SK-N-SH treated with all-trans-retinoic acid at 6 μM for 48 hours (cell line): ENCODE data around the gene GRK5.

Experiments used
- ATAC-seq: fragments of 200-7000 bp; cut with Tn5 transposase; 3 replicates; pipeline ENCODE4 v1.9.1; 2020; ENCODE audit warnings: mild to moderate bottlenecking, moderate library complexity
- ARNTL ChIP-seq: fragments of 450-650 bp; formaldehyde crosslinking; IDR thresholded peaks from 2 replicates; pipeline ENCODE4 v1.5.0; 2020; ENCODE audit warnings: low read depth, mild to moderate bottlenecking, moderate library complexity, borderline replicate concordance
- CSDC2 ChIP-seq: fragments of 250-450 bp; sonication (Bioruptor Pico); IDR thresholded peaks from 2 replicates; pipeline ENCODE4 v1.5.0; 2020; ENCODE audit warnings: mild to moderate bottlenecking, moderate library complexity
- GLIS3 ChIP-seq: fragments of 250-450 bp; sonication (Bioruptor Pico); IDR thresholded peaks from 2 replicates; pipeline ENCODE4 v1.5.0; 2020; ENCODE audit warnings: mild to moderate bottlenecking, moderate library complexity
- ISL1 ChIP-seq: fragments of 250-450 bp; sonication (Bioruptor Pico); IDR thresholded peaks from 2 replicates; pipeline ENCODE4 v2.1.2; 2022; ENCODE audit warnings: mild to moderate bottlenecking, moderate library complexity
- OSR1 ChIP-seq: fragments of 250-450 bp; sonication (Bioruptor Pico); IDR thresholded peaks from 2 replicates; pipeline ENCODE4 v1.8.0; 2022; ENCODE audit warnings: moderate library complexity, mild to moderate bottlenecking, inconsistent platforms
- PPARA ChIP-seq: fragments of 250-450 bp; sonication (Bioruptor Pico); IDR thresholded peaks from 2 replicates; pipeline ENCODE4 v1.5.0; 2020; ENCODE audit warnings: mild to moderate bottlenecking, borderline replicate concordance
- RARB ChIP-seq: fragments of 250-450 bp; sonication (Bioruptor Pico); IDR thresholded peaks from 2 replicates; pipeline ENCODE4 v1.8.0; 2021; ENCODE audit warnings: mild to moderate bottlenecking, moderate library complexity
- SNAI2 ChIP-seq: fragments of 250-450 bp; sonication (Bioruptor Pico); IDR thresholded peaks from 2 replicates; pipeline ENCODE4 v1.5.0; 2020; ENCODE audit warnings: mild to moderate bottlenecking, moderate library complexity
- TOX ChIP-seq: fragments of 250-450 bp; sonication (Bioruptor Pico); IDR thresholded peaks from 2 replicates; pipeline ENCODE4 v1.8.0; 2021; ENCODE audit warnings: mild to moderate bottlenecking, moderate library complexity, borderline replicate concordance
- ZC3H10 ChIP-seq: fragments of 250-450 bp; sonication (Bioruptor Pico); IDR thresholded peaks from 2 replicates; pipeline ENCODE4 v1.5.1; 2021; ENCODE audit warnings: mild to moderate bottlenecking, moderate library complexity
- ZFP3 ChIP-seq: fragments of 250-450 bp; sonication (Bioruptor Pico); IDR thresholded peaks from 2 replicates; pipeline ENCODE4 v1.5.0; 2020; ENCODE audit warnings: mild to moderate bottlenecking, moderate library complexity
- ZFP30 ChIP-seq: fragments of 450-650 bp; formaldehyde crosslinking; IDR thresholded peaks from 2 replicates; pipeline ENCODE4 v1.5.0; 2022; ENCODE audit warnings: mild to moderate bottlenecking, moderate library complexity
- ZNF565 ChIP-seq: fragments of 450-650 bp; formaldehyde crosslinking; conservative IDR thresholded peaks from 2 replicates; pipeline ENCODE4 v1.5.0; 2020; ENCODE audit warnings: low read depth, mild to moderate bottlenecking, moderate library complexity
- ZNF70 ChIP-seq: fragments of 450-650 bp; formaldehyde crosslinking; IDR thresholded peaks from 2 replicates; pipeline ENCODE4 v1.5.0; 2020; ENCODE audit warnings: mild to moderate bottlenecking, moderate library complexity
- TF ChIP-seq, protein P1 (sequence below): fragments of 250-450 bp; sonication (Bioruptor Pico); IDR thresholded peaks from 2 replicates; pipeline ENCODE4 v1.5.1; 2021; ENCODE audit warnings: mild to moderate bottlenecking, moderate library complexity
- TF ChIP-seq, protein P2 (sequence below): fragments of 250-450 bp; sonication (Bioruptor Pico); IDR thresholded peaks from 2 replicates; pipeline ENCODE4 v1.5.1; 2020; ENCODE audit warnings: low read depth, mild to moderate bottlenecking, moderate library complexity
- TF ChIP-seq, protein P3 (sequence below): fragments of 250-450 bp; sonication (Bioruptor Pico); IDR thresholded peaks from 2 replicates; pipeline ENCODE4 v1.8.0; 2020; ENCODE audit warnings: mild to moderate bottlenecking, moderate library complexity, borderline replicate concordance
- TF ChIP-seq, protein P4 (sequence below): fragments of 250-450 bp; sonication (Bioruptor Pico); IDR thresholded peaks from 2 replicates; pipeline ENCODE4 v1.8.0; 2021; ENCODE audit warnings: low read depth, mild to moderate bottlenecking, moderate library complexity, borderline replicate concordance

GRK5 gene

DNA sequence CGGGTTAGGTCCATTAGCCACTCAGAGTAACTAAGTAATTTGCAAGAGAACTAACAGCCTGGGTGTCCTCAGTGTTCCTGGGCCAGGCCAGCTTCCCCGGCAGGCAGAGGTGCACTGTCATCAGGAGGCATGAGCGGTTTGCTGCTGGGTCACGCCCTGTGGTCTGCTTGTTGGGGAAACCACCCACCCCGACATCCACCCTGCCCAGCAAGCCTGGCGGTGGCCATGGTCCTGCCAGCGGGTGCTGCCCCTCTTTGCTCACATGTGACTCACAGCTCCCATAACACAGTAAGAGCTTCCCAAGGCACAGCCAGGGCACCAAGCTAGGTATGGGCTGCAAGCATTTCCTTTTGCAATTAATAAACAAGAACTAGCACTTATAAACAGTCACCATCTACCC is 259.3 kb downstream of the GRK5 start:
- ATAC-seq: no peak; the same call in 1 of the 3 replicates
- TF ChIP-seq ZNF565: no peak
- TF ChIP-seq, protein P1, sequence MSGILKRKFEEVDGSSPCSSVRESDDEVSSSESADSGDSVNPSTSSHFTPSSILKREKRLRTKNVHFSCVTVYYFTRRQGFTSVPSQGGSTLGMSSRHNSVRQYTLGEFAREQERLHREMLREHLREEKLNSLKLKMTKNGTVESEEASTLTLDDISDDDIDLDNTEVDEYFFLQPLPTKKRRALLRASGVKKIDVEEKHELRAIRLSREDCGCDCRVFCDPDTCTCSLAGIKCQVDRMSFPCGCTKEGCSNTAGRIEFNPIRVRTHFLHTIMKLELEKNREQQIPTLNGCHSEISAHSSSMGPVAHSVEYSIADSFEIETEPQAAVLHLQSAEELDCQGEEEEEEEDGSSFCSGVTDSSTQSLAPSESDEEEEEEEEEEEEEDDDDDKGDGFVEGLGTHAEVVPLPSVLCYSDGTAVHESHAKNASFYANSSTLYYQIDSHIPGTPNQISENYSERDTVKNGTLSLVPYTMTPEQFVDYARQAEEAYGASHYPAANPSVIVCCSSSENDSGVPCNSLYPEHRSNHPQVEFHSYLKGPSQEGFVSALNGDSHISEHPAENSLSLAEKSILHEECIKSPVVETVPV (CRISPR knock-in tag): no peak
- TF ChIP-seq, protein P2, sequence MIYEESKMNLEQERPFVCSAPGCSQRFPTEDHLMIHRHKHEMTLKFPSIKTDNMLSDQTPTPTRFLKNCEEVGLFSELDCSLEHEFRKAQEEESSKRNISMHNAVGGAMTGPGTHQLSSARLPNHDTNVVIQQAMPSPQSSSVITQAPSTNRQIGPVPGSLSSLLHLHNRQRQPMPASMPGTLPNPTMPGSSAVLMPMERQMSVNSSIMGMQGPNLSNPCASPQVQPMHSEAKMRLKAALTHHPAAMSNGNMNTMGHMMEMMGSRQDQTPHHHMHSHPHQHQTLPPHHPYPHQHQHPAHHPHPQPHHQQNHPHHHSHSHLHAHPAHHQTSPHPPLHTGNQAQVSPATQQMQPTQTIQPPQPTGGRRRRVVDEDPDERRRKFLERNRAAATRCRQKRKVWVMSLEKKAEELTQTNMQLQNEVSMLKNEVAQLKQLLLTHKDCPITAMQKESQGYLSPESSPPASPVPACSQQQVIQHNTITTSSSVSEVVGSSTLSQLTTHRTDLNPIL: no peak
- TF ChIP-seq, protein P3, sequence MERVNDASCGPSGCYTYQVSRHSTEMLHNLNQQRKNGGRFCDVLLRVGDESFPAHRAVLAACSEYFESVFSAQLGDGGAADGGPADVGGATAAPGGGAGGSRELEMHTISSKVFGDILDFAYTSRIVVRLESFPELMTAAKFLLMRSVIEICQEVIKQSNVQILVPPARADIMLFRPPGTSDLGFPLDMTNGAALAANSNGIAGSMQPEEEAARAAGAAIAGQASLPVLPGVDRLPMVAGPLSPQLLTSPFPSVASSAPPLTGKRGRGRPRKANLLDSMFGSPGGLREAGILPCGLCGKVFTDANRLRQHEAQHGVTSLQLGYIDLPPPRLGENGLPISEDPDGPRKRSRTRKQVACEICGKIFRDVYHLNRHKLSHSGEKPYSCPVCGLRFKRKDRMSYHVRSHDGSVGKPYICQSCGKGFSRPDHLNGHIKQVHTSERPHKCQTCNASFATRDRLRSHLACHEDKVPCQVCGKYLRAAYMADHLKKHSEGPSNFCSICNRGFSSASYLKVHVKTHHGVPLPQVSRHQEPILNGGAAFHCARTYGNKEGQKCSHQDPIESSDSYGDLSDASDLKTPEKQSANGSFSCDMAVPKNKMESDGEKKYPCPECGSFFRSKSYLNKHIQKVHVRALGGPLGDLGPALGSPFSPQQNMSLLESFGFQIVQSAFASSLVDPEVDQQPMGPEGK: no peak
- TF ChIP-seq ZFP30: no peak
- TF ChIP-seq ZNF70: no peak
- TF ChIP-seq CSDC2 (CRISPR knock-in tag): no peak
- TF ChIP-seq PPARA (CRISPR knock-in tag): no peak
- no peak for TF ChIP-seq GLIS3 (CRISPR knock-in tag)
- TF ChIP-seq OSR1 (CRISPR knock-in tag): no peak
- TF ChIP-seq SNAI2 (CRISPR knock-in tag): no peak
- TF ChIP-seq RARB (CRISPR knock-in tag): no peak
- no peak for TF ChIP-seq ZC3H10 (CRISPR knock-in tag)

DNA sequence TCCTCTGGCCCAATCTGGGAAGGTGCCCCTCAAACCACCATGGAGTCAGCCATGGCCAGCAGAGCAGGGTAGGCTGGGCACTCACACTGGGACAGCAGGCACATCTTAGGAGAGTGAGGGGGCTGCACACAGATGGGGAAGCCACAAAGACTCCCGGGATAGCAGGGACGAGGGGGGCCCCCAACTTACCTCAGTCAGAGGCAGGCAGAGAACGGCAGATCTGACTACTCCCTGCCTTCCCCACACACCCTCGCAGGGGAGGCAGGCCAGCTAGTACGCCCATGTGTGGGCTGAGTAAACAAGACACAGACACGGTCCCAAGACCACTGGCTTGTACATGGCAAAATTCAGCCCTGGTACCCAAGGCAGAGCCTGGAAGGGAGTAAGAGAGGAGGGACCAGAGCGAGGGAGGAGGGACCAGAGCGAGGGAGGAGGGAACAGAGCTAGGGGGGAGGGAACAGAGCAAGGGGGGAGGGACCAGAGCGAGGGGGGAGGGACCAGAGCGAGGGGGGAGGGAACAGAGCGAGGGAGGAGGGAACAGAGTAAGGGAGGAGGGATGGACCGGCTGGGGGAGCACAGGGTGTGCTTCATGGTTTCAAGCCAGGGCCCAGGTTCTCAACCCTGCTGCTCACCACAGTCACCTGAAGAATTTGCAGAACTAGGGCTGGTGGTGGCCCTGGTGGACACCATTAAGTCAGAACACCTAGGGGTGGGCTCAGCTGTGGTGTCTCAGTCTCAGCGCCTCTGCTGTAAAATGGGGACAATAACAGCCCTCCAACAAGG is 261.4 kb downstream of the GRK5 start:
- ATAC-seq: no peak
- TF ChIP-seq ISL1 (CRISPR knock-in tag) (no peak), GLIS3 (CRISPR knock-in tag) (no peak)

DNA sequence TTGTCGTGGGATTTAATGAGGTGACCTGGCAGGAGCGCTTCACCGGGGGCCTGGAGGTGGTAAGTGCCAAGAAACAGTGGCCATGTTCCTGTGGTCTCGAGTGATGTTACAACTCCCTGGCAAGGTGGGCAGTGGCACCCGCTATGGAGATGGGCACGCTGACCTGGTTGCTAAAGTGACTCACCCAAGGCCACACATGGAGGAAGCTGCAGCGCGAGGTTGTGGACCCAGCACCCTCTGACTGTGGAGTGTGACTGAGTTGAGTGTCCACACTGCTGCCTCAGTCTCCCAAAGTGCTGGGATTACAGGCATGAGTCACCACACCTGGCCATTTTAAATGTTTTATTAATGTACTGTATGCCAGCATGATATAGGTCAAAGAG is 261.9 kb downstream of the GRK5 start:
- no peak for ATAC-seq
- TF ChIP-seq ARNTL (CRISPR knock-in tag) (no peak), TOX (CRISPR knock-in tag) (no peak), ZFP3 (CRISPR knock-in tag) (no peak), ISL1 (CRISPR knock-in tag) (no peak), OSR1 (CRISPR knock-in tag) (no peak), CSDC2 (CRISPR knock-in tag) (no peak)
- TF ChIP-seq, protein P3: no peak
- TF ChIP-seq, protein P4, sequence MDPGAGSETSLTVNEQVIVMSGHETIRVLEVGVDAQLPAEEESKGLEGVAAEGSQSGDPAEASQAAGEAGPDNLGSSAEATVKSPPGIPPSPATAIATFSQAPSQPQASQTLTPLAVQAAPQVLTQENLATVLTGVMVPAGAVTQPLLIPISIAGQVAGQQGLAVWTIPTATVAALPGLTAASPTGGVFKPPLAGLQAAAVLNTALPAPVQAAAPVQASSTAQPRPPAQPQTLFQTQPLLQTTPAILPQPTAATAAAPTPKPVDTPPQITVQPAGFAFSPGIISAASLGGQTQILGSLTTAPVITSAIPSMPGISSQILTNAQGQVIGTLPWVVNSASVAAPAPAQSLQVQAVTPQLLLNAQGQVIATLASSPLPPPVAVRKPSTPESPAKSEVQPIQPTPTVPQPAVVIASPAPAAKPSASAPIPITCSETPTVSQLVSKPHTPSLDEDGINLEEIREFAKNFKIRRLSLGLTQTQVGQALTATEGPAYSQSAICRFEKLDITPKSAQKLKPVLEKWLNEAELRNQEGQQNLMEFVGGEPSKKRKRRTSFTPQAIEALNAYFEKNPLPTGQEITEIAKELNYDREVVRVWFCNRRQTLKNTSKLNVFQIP (CRISPR knock-in tag): no peak
- TF ChIP-seq, all 23 proteins: peak for 0

DNA sequence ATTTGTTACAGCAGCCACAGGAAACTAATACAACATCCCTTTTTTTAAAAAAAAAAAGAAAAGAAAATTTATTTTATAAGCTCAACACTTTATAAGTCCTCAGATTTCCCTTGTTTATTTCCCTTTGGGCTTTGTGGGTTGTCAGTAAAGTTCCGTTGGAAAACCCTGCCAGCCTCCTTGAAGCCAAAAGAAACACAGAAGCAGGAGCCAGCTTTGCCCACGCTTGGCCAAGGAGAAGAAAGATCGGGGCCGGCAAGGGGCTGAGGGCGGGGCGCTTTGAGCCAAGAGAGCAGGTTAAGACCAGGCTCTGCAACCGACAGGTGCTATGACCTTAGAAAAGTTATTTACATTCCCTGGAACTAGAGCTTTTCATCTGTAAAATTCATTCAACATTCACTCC is 262.5 kb downstream of the GRK5 start:
- no peak for ATAC-seq
- TF ChIP-seq, protein P4 (CRISPR knock-in tag): no peak
- no peak for TF ChIP-seq RARB (CRISPR knock-in tag)
- no peak for TF ChIP-seq ARNTL (CRISPR knock-in tag)
